Esophagus (tissue), 2 donors: ENCODE results near the gene ANKMY1. TPM values are rescaled to one million over a fixed set of nuclear protein-coding genes. Genes with fewer than 3 reads are reported as not detected.

ENCODE experiments used
- H3K27ac ChIP-seq, 2 donors: one replicate each; pipeline ENCODE4 v1.5.1; 2013; ENCODE audit warnings: low read depth in 2 of 2, mild to moderate bottlenecking in 2 of 2, inconsistent platforms in 1 of 2, low read length in 1 of 2, moderate library complexity in 1 of 2
- H3K27me3 ChIP-seq, 2 donors: one replicate each; pipeline ENCODE4 v1.6.1; 2013; ENCODE audit warnings: low read length in 2 of 2, control low read depth in 1 of 2, mild to moderate bottlenecking in 1 of 2; ENCODE audit not compliant: insufficient read depth in 2 of 2, control insufficient read depth in 1 of 2
- H3K36me3 ChIP-seq, 2 donors: one replicate each; pipeline ENCODE4 v1.6.1; 2013; ENCODE audit warnings: low read length in 1 of 2; ENCODE audit not compliant: control insufficient read depth in 2 of 2, insufficient read depth in 2 of 2
- H3K4me1 ChIP-seq, 2 donors: one replicate each; pipeline ENCODE4 v1.6.1; 2013; ENCODE audit warnings: low read length in 1 of 2; ENCODE audit not compliant: control insufficient read depth in 2 of 2, insufficient read depth in 2 of 2
- H3K4me3 ChIP-seq, 2 donors: one replicate each; pipeline ENCODE4 v1.5.1; 2013; ENCODE audit warnings: low read length in 2 of 2, mild to moderate bottlenecking in 2 of 2, low read depth in 1 of 2, moderate library complexity in 1 of 2
- H3K9me3 ChIP-seq, 2 donors: one replicate each; pipeline ENCODE4 v1.6.1; 2013; ENCODE audit warnings: mild to moderate bottlenecking in 2 of 2, low read depth in 1 of 2, low read length in 1 of 2, moderate library complexity in 1 of 2; ENCODE audit not compliant: control insufficient read depth in 2 of 2, insufficient read depth in 1 of 2
- WGBS, 2 donors: extraction: QIAGEN DNeasy Blood & Tissue Kit; methylation state at CpG; one replicate each; pipeline ENCODE4 v1.1.7; 2013; 5-methylcytosine and 5-hydroxymethylcytosine counted together
- polyA plus RNA-seq, 2 donors: library from polyadenylated mRNA; stranded (reverse); fragments of 200-250 nt; gene quantifications; one replicate each; pipeline ENCODE4 v1.2.3, GENCODE V29; 2013
- donor health status: healthy with polysubstance abuse.
- donor health status: Bipolar disorder and iron deficiency.

Gene ANKMY1
- polyA plus RNA-seq, 2 donors = 4.8 to 16.2 TPM

GRCh38 chr2:240480834-240481623 lies 76.8 kb downstream of the ANKMY1 start:
- no peaks in the 10 kb centered on the region for H3K36me3 ChIP-seq
- H3K27ac ChIP-seq = no peak overlapping the region
- no peaks in the 10 kb centered on the region for H3K27me3 ChIP-seq
- 92 to 95% methylated on average over 25 of the region's 25 CpGs for WGBS, 2 donors
- H3K4me3 ChIP-seq = no peak overlapping the region
- no peaks in the 10 kb centered on the region for H3K4me1 ChIP-seq
- no peaks in the 10 kb centered on the region for H3K9me3 ChIP-seq

DNA sequence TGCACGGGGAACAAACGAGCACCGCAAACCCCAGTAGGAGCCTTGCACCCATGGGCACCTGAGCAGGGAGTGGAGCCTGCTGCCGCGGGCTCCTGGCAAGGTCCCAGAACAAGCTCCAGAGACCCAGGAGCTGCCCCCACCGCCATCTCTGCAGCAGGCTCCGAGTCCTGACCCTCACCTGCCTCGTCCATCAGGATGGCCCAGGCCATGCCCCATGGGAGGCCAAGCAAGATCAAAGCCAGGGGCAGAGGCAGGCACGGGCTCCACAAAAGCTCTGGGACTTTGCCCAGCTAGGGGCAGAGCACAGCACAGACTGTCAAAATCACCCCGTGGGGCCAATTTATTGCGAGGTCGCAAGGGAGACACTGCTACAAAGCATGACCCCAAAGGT lies 78.7 kb downstream of the ANKMY1 start:
- no peak overlapping the region for H3K4me3 ChIP-seq
- 85 to 89% methylated on average over 12 of the region's 12 CpGs for WGBS, 2 donors

DNA sequence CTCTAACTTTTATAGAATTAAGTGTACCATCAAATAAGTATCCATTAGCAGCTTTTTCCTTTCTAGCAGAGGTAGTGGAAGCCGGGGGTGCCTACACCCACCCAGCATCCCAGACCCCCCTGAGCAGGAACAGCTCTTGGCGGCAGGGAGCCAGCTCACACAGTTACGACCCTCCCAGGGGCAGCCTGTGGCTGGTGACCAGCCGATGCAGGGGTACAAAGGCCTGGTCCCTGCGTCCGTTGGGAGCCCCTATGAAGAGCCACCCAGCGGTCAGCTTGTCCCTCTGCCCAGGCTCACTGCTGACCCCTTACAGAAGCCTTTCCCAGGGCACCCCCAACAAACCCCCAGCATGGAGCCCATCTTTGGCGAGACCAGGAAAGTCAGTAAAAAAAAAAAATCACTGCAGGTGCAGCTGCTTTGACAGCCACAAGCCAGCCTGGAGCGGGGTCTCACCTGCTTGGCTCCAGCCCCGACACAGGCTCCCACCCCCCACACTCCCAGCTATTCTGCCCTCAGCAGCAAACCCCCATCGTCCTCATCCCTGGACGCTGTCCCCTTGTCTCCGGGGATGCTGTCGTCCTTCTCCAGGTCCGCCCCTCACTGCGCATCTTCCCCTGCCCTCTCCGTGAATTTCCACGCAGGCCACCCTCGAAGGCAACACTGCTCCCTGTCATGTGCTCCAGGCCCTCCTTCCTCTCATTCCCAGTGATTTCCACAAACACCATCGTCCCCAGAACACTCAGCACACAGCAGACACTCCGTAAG lies 79.3 kb downstream of the ANKMY1 start:
- Histone ChIP-seq H3K27me3 (no peaks in the 10 kb centered on the region), H3K27ac (no peak overlapping the region), H3K36me3 (no peaks in the 10 kb centered on the region), H3K9me3 (no peaks in the 10 kb centered on the region), H3K4me3 (no peak overlapping the region), H3K4me1 (no peaks in the 10 kb centered on the region)
- 93 to 94% methylated on average over 21 of the region's 21 CpGs for WGBS, 2 donors

More for the DNA sequence above, 78.7 kb downstream of the ANKMY1 start:
- Histone ChIP-seq H3K27ac (no peak overlapping the region), H3K36me3 (no peaks in the 10 kb centered on the region), H3K27me3 (no peaks in the 10 kb centered on the region), H3K9me3 (no peaks in the 10 kb centered on the region), H3K4me1 (no peaks in the 10 kb centered on the region)

DNA sequence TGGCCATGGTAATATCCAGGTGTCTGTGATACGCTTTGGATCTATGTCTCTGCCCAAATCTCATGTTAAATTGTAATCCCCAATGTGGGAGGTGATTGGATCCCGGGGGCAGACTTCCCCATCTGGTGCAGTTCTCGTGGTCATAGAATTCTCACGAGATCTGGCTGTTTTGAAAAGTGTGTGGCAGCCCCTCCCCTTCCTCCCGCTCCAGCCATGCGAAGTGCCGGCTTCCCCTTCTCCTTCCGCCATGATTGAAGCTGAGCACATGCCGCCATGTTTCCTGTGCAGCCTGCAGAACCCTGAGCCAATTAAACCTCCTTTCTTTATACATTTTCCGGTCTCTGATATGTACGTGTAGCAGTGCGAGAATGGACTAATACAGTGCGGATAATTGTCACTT lies 79.9 kb downstream of the ANKMY1 start:
- Histone ChIP-seq H3K4me3 (no peak overlapping the region), H3K36me3 (no peaks in the 10 kb centered on the region), H3K27me3 (no peaks in the 10 kb centered on the region), H3K4me1 (no peaks in the 10 kb centered on the region), H3K27ac (no peak overlapping the region), H3K9me3 (no peaks in the 10 kb centered on the region)
- 86 to 90% methylated on average over 13 of the region's 13 CpGs for WGBS, 2 donors

DNA sequence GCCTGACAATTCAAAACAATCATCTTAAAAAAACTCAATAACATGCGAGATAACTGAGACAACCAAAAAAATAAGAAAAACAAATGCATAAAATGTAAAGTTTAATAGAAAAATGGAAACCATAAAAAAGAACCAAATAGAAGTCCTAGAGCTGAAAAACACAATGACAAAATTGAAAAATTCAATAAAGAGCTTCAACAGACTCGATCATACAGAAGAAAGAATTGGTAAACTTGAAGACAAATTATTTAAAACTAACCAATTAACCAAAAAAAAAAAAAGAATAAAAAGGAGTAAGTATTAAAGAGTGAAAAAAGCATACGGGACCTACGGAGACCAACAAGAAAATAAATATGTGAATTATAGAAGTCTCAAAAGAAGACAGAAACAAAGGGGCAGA lies 84.6 kb downstream of the ANKMY1 start:
- Histone ChIP-seq H3K9me3 (peaks cover 0 to 5% of the 10 kb centered on the region in 2 donors), H3K4me1 (no peaks in the 10 kb centered on the region), H3K36me3 (no peaks in the 10 kb centered on the region), H3K27ac (no peak overlapping the region), H3K27me3 (no peaks in the 10 kb centered on the region), H3K4me3 (no peak overlapping the region)
- WGBS, 2 donors = 93 to 97% methylated on average over 4 of the region's 4 CpGs

- peaks cover 0 to 1% of the 10 kb centered on the region in 2 donors for H3K36me3 ChIP-seq
- peaks cover 0 to 2% of the 10 kb centered on the region in 2 donors for H3K4me1 ChIP-seq
- H3K27ac ChIP-seq = no peak overlapping the region
- no peaks in the 10 kb centered on the region for H3K27me3 ChIP-seq
- 97% methylated on average over 11 of the region's 11 CpGs for WGBS, 2 donors
- no peak overlapping the region for H3K4me3 ChIP-seq
- peaks cover 0 to 5% of the 10 kb centered on the region in 2 donors for H3K9me3 ChIP-seq
Observed at GRCh38 chr2:240472078-240472790, 85.6 kb downstream of the ANKMY1 start.

- Histone ChIP-seq H3K9me3 (peaks cover 0 to 5% of the 10 kb centered on the region in 2 donors), H3K4me3 (no peak overlapping the region), H3K4me1 (peaks cover 0 to 2% of the 10 kb centered on the region in 2 donors), H3K36me3 (peaks cover 0 to 26% of the 10 kb centered on the region in 2 donors), H3K27me3 (no peaks in the 10 kb centered on the region), H3K27ac (no peak overlapping the region)
- 84 to 87% methylated on average over 6 of the region's 6 CpGs for WGBS, 2 donors
Observed at GRCh38 chr2:240469740-240470139, 88.0 kb downstream of the ANKMY1 start.

DNA sequence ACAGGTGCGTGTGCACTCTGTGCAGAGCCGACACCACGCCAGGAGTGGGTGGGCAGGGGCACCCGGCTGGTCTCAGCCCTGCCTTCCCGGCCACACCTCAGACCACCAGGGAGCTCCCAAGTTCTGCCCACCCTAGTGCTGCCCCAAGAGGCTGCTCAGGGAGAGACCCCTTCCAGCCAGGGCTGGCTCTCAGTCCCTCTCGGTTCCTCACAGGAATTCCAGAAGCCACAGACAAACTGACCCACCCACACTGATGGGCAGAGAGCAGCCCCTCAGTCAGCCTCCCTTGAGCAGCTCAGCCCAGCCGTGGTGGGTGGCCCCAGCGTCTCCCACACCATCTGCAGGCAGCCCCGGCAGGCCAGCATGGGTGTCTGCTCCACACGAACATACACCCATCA lies 88.5 kb downstream of the ANKMY1 start:
- Histone ChIP-seq H3K36me3 (peaks cover 0 to 30% of the 10 kb centered on the region in 2 donors), H3K4me1 (peaks cover 0 to 4% of the 10 kb centered on the region in 2 donors), H3K27ac (no peak overlapping the region), H3K9me3 (peaks cover 0 to 5% of the 10 kb centered on the region in 2 donors), H3K4me3 (no peak overlapping the region), H3K27me3 (no peaks in the 10 kb centered on the region)
- 38 to 50% methylated on average over 10 of the region's 10 CpGs for WGBS, 2 donors
